ENCODE data around the gene POU6F2. TPM values are rescaled to one million over a fixed set of nuclear protein-coding genes. Genes with fewer than 3 reads are reported as not detected.

POU6F2 gene
- total and polyA plus RNA-seq, 7 donors, result 0.01 TPM; not detected in 6

DNA sequence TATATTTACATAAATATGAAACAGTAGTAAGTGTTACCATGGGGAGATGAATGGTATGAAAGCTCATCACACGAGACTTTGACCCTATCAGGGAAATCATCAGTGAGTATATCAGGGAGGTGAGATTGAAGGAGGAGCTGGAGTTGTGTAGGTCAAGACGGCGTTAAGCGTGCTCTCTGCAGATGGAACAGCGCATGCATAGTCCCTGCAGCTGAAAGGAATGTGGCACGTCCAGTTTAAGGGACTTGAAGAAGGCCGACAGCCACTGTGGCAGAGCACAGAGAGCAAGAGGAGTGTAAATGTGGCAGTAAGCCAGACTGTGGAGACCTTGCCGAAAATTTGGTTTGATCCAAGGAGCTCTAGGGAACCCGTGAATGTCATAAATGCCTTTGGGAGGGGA, 38.9 kb downstream of the POU6F2 start:
- no peaks in the 10 kb centered on the region for H3K27me3 ChIP-seq (ENCODE audit: insufficient read depth in 3 of 3, low read length in 2 of 3)
- no peaks in the 10 kb centered on the region for H3K4me1 ChIP-seq
- no peaks in the 10 kb centered on the region for H3K36me3 ChIP-seq (ENCODE audit: insufficient read depth in 1 of 2, low read depth in 1 of 2)
- intact Hi-C loops (cut with DNase I), result no loop called here
- H3K27ac ChIP-seq, result no peak overlapping the region
- H3K4me3 ChIP-seq, result no peak overlapping the region
- no peaks in the 10 kb centered on the region for H3K9me3 ChIP-seq
- WGBS, 3 donors, result 79 to 83% (median 79%) methylated on average over 9 of the region's 9 CpGs
- TF ChIP-seq, protein P1, sequence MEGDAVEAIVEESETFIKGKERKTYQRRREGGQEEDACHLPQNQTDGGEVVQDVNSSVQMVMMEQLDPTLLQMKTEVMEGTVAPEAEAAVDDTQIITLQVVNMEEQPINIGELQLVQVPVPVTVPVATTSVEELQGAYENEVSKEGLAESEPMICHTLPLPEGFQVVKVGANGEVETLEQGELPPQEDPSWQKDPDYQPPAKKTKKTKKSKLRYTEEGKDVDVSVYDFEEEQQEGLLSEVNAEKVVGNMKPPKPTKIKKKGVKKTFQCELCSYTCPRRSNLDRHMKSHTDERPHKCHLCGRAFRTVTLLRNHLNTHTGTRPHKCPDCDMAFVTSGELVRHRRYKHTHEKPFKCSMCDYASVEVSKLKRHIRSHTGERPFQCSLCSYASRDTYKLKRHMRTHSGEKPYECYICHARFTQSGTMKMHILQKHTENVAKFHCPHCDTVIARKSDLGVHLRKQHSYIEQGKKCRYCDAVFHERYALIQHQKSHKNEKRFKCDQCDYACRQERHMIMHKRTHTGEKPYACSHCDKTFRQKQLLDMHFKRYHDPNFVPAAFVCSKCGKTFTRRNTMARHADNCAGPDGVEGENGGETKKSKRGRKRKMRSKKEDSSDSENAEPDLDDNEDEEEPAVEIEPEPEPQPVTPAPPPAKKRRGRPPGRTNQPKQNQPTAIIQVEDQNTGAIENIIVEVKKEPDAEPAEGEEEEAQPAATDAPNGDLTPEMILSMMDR (IDR thresholded peaks at IDR 0.05), result no peak
- no peak for ATAC-seq
- DNase-seq, result no peak

DNA sequence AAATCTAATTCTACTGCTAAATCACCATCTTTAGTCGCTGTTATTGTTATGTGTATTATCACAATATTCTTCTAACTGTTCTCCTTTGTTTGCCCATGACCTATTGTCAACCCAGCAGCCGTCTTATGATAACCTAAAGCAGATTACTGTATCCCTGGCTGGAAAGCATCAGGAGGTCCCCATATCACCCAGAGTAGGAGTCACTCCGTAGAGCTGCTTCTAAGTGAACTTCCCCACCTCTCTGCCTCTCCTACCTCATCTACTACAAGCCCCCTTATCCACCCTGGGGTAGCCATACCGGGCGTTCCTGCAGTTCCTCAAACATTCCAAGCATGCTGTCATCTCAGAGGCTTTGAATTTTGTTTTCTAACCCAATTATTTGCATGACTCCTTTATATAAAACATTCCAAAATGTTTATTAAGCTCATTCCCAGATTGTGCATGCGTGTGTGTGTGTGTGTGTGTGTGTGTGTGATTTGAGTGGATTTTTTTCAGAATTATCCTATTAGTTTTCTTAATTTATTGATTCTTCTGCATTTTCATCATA, 39.7 kb downstream of the POU6F2 start:
- no peak overlapping the region for H3K27ac ChIP-seq
- WGBS, 3 donors, result 62 to 70% (median 67%) methylated on average over 6 of the region's 6 CpGs
- H3K9me3 ChIP-seq, result no peaks in the 10 kb centered on the region
- H3K36me3 ChIP-seq (ENCODE audit: insufficient read depth in 1 of 2, low read depth in 1 of 2), result no peaks in the 10 kb centered on the region
- ATAC-seq (no peak), DNase-seq (no peak)
- no peaks in the 10 kb centered on the region for H3K4me1 ChIP-seq
- H3K27me3 ChIP-seq (ENCODE audit: insufficient read depth in 3 of 3, low read length in 2 of 3), result no peaks in the 10 kb centered on the region
- no peak overlapping the region for H3K4me3 ChIP-seq
- intact Hi-C loops (cut with DNase I), result no loop called here
- TF ChIP-seq, protein P1 (IDR thresholded peaks at IDR 0.05), result no peak

DNA sequence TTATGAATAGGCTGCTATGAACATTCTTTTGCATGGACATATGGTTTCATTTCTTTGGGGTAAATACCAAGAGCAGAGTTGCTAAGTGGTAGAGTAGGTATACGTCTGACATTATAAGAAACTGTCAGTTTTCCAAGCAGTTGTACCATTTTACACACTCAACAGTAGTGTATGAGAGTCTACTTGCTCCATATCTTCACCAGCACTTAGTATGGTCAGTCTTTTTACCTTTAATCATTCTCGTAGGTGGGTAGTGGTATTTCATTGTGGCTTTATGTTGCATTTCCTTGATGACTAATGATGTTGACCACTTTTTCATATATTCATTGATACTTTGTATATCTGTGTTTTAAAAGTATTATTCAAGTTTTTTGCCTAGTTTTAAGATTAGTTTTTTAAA, 45.1 kb downstream of the POU6F2 start:
- TF ChIP-seq, protein P1 (IDR thresholded peaks at IDR 0.05), result no peak
- no peak overlapping the region for H3K27ac ChIP-seq
- peaks cover 9% of the 10 kb centered on the region for H3K9me3 ChIP-seq
- H3K36me3 ChIP-seq (ENCODE audit: insufficient read depth in 1 of 2, low read depth in 1 of 2), result no peaks in the 10 kb centered on the region
- H3K4me3 ChIP-seq, result no peak overlapping the region
- no peaks in the 10 kb centered on the region for H3K4me1 ChIP-seq
- ATAC-seq (no peak), DNase-seq (no peak)
- H3K27me3 ChIP-seq (ENCODE audit: insufficient read depth in 3 of 3, low read length in 2 of 3), result no peaks in the 10 kb centered on the region
- WGBS, 3 donors, result 92 to 96% (median 94%) methylated on average over 2 of the region's 2 CpGs
- intact Hi-C loops (cut with DNase I), result no loop called here

DNA sequence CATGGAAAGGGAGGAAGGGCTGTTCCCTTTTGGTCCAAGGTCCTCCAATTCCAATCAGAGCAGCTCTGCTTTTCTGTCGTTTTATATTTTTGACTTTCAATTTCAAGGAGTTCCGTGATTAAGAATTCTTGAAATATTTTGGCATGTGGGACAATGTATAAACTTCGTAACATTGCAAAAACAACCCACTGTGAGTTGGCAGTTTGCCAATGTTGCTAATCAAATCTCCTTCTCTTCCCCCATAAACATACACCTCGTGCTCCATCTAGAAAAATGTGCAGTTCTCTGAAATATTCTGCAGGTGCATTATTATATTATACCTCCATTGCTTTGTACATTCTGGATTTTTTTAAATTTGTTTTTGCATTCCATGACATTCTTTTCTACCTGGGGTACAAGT, 49.8 kb downstream of the POU6F2 start:
- intact Hi-C loops (cut with DNase I), result no loop called here
- H3K4me3 ChIP-seq, result no peak overlapping the region
- H3K9me3 ChIP-seq, result peaks cover 9% of the 10 kb centered on the region
- no peaks in the 10 kb centered on the region for H3K36me3 ChIP-seq (ENCODE audit: insufficient read depth in 1 of 2, low read depth in 1 of 2)
- ATAC-seq (no peak), DNase-seq (no peak)
- WGBS, 3 donors, result 17 to 25% (median 19%) methylated on average over 4 of the region's 4 CpGs
- H3K27me3 ChIP-seq (ENCODE audit: insufficient read depth in 3 of 3, low read length in 2 of 3), result no peaks in the 10 kb centered on the region
- no peak overlapping the region for H3K27ac ChIP-seq
- TF ChIP-seq, protein P1 (IDR thresholded peaks at IDR 0.05), result no peak
- no peaks in the 10 kb centered on the region for H3K4me1 ChIP-seq

All from psoas muscle (tissue), 8 donors.